ENCODE measurements around the gene SIGLEC7.

The SIGLEC7 gene

DNA sequence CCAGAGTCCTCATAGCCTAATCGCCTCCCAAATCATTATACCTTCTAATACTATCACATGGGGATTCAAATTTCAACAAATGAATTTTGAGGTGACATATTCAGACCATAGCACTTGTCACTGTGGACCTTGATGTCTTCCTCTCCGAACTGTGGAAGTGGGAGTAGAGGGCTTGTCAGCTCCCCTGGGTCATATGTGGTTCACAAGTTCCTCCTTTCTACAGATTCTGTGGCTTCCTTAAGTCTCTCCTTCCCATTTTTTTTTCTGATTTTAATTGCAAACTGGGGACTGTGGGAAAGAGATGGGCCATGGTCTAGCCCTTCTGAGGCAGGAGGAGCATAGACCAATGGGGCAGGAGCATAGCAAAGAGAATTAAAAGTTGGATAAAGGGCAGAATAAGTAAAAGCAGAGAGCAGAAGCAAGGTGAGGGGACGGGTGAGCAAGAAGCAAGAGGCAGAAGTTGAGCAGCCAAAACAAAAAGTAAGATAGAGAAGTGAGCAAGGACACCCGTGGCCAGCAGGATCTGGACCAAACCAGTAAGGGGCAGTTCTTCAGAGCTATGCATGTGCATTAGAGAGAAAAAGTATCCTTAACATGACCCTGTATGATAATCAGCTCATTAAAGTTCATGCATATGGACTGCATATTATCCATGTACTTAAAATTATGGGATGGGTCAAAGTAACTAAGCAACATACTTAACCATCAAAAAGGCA is 2.6 kb upstream of the SIGLEC7 start:
- peak; percentile 81 to 95 (median 90) for DNase-seq

DNA sequence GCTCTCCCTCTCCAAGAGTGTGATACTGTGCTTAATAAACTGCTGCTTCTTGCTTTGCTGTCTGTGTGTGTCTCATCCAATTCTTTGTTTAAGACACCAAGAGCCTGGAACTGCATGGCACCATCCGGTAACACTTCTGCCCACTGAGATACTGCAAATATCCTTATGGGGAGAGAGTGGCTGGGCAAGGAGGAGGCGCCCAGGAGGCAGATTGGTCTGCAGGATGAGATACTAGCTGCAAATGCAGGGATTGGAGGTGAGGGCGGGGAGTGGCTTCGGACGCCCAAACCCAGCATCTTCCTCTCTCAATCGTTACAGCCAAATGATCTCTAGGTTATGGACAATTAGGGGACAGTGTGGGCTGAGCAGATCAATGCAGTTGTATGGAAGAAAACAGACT is 1.7 kb upstream of the SIGLEC7 start:
- DNase-seq = peak in 3 of 4 experiments; percentile 49 to 70 (median 51)

DNA sequence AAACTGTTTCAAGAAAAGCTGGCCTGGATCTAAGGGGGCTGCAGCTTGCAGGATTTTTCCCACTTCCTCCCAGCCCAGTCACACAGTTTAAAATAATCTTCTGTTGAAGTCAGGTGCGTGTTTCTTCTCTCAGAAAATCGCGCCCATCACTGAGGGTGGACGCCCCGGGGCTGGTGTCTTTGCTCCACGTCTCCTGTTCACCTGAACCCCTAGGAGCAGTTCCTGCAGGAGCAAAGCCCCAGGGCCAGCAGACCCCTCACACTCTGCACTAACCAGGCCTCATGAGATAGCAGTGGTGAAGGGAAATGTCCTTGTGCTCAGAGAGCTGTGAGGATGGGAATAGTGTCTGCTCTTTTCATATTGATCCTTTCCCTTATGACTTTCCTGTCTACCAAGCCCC is 920 bp upstream of the SIGLEC7 start:
- DNase-seq = no peak

DNA sequence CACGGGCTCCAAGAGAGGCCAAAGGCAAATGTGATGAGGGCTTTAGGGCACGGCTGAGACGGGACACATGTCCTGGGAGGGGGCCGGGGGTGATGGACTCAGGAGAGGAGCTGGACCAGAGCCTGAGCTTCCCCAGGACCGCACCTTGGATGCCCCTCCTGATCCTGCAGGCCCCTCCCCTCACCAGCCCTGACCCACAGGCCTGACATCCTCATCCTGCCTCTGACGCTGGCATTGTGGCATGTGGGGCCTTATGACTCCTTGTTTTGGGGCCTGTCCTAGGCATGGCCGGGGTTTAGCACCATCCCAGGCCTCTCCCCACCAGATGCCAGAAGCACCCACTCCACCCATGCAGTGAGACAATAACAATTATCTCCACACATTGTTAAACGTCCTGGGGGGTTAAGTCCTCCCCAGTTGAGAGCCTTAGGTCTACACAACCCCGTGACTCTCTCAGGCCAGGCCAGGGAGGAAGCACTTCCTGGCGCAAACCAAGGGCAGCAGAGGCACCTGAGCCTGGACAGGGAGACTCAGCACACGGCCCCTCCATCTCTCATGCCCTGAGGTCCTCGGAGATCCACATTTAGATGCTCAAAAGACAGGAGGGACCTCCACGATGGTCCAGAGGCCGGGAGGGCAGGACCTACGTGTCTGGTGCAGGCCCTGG is 841 bp downstream of the SIGLEC7 start:
- peak; percentile 57 to 71 (median 64) for DNase-seq

DNA sequence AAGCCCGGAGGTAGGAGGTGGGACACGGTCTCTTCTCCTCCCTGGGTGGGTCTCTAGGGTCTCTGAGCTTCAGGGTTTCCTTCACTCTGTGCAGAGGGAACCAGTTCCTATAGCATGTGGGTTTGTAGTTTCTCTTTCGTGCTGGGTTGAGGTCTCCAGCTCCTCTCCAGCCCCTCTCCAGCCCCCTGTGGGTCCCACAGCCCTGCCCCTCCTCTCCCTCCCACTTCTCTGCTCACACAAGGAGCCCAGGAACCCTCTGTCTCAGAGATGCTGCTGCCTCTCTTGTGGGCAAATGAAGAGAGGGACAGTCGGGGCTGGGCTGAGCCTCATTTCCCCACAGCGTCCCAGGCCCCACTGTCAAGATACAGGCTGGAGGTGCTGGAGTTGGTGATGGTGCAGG is 1.4 kb downstream of the SIGLEC7 start:
- DNase-seq = no peak

DNA sequence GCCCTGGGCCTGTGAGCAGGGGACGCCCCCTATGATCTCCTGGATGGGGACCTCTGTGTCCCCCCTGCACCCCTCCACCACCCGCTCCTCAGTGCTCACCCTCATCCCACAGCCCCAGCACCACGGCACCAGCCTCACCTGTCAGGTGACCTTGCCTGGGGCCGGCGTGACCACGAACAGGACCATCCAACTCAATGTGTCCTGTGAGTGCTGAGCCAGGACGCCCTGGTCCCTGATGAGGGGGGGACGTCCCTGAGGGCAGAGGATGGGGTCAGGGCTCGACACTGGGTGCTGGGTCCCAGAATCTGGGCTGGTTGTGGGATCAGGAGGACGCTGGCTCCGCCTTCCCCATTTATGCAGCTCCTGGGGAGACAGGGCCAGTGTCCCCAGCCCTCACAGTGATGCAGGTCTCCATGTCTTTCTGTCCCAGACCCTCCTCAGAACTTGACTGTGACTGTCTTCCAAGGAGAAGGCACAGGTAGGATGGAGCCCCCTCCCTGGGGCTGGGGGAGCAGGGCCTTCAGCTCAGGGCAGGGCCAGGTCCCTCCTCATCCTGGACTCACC is 2.5 kb downstream of the SIGLEC7 start:
- no peak for DNase-seq

DNA sequence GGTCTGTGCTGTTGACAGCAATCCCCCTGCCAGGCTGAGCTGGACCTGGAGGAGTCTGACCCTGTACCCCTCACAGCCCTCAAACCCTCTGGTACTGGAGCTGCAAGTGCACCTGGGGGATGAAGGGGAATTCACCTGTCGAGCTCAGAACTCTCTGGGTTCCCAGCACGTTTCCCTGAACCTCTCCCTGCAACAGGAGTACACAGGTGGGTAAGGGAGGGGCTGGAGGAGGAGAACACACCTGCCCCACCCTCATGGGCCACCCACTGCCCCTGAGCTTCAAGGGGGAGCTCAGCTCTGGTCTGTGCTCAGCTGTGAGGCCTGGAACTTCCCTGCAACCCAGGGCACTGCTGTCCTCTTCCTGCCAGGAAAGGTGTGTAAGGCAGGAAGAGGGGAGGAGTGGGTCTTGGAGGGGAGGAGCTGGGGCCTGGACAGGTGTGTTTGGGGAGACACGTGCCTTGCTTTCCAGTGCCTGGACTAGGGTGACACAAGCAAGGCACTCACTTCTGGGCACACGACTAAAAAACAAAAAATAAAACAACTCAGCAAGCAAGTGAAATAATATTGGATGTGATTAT is 3.9 kb downstream of the SIGLEC7 start:
- DNase-seq = no peak

DNA sequence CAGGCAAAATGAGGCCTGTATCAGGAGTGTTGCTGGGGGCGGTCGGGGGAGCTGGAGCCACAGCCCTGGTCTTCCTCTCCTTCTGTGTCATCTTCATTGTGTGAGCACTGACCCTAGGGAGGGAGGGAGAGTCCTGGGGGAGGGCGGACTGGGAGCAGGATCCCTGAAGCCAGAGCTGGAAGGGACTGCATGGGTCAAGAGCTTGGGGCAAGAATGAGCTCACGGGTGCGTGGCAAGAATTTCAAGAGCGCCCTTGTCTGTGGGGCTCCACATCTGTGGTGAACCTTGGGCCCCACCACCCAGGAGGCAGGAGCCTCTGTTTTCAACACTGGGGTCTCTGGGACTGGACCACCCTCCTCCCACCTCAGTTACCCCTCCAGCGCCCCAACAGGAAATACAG is 4.7 kb downstream of the SIGLEC7 start:
- DNase-seq = no peak

DNA sequence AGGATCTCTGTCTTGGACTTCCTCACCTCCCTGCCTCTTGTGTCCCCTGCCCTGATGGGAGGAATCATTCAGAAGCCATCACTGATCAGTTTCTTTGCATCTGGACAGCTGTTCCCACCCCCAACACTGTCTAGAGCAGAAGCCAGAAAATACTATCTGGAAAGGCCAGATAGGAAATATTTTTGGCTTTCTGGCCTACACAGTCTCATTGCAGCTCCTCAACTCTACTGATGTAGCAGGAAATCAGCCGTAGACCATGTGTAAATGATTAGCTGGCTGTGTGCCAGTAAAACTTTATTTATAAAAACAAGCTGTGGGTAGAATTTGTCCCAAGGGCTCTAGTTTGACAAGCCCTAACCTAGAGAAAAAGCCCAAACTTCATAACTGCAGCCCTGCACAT is 5.6 kb downstream of the SIGLEC7 start:
- no peak for DNase-seq

DNA sequence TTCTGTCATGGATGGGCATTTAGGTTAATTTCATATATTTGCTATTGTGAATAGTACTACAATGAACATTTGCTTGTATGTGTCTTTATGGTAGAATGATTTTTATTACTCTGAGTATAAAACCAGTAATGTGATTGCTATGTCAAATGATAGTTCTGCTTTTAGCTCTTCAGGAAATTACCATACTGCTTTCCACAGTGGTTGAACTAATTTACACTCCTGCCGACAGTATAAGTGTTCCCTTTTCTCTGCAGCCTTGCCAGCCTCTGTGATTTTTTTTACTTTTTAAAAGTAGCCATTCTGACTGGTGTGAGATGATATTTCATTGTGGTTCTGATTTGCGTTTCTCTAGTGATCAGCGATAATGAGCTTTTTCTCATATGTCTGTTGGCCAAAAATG is 6.5 kb downstream of the SIGLEC7 start:
- DNase-seq = peak; percentile 29 to 80 (median 62)

DNA sequence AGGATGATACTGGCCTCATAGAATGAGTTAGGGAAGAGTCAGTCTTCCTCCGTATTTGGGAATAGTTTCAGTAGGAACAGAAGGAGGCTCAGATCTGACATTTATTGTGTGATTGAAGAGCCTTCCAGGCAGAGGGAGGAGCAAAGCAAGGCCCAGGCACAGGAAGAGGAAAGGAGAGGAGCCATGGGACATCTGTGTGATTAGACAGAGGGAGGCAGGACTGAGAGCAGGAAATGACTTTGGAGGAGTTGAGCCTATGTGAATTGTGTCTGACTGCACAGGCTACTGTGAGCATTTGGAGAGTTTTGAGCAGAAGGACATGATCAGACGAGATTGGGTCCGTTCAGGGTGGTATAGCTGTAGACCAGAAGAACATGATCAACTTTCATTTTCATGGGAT is 8.5 kb downstream of the SIGLEC7 start:
- peak in 2 of 4 experiments; percentile 25 to 33 for DNase-seq

DNA sequence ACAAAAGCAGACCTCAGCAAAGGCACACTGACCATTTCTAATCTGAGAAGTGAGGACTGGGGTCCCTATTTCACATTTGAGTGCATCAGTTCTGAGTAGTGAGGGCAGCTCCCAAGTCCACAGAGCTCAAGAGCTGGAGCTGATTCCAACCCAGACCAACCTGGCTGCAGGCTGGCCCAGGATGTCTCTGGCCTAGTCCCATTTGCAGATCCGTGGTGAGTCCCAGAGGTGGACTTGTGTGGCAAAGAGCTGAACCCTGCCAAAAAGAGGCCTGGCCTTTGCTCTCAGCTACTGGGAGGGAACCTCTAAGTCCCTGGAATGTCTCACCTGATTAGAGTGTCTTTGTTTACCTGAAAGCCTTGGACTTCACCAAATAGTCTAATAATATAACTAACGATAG is 14.6 kb downstream of the SIGLEC7 start:
- no peak for DNase-seq

DNA sequence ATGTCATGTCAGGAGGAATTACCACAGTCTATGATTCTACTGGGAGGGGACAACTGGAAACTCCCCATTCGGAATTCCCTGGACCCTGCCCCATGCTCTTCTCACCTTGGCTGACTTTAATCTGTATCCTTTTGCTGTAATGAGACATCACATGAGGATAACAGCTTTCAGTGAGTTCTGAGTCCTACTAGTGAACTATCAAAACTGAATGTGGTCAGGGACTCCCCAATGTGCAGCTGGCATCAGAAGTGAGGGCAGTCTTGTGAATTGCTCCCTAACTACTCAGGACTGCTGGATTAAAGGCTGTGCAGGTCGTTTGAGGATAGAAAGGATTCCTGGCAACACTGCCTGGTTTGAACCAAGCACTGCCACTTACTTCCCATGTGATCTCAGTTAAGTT is 15.2 kb downstream of the SIGLEC7 start:
- DNase-seq = no peak

DNA sequence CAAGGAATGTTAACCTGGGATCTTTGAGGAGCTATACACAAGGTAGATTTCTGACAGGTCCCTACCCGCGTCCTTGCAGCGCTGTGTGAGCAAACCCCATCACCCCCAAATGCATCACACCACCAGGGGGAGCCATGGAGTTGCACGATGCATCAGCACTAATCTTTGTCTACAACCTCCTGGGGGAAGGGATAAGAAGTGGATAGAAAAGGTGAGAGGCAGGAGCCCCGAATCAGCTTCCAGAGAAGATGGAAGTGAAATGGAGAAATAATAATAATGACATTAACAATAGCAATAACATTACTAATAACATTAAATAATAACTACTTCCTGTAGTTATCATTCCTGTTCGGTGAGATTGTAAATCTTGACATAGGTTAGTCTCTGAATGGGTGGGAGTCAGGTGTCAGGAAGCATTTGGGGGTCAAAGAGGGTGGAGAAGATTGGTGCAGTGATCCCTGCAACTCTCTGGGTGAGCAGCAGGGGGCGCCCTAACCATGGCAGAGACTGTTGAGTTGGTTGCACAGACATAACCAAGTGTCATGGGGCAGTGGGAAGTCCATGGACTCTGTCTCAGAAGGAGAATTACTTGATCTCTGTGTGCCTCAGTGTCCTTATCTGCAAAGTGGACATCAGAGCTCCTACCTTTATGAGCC is 16.5 kb downstream of the SIGLEC7 start:
- peak; percentile 82 to 93 (median 89) for DNase-seq

DNA sequence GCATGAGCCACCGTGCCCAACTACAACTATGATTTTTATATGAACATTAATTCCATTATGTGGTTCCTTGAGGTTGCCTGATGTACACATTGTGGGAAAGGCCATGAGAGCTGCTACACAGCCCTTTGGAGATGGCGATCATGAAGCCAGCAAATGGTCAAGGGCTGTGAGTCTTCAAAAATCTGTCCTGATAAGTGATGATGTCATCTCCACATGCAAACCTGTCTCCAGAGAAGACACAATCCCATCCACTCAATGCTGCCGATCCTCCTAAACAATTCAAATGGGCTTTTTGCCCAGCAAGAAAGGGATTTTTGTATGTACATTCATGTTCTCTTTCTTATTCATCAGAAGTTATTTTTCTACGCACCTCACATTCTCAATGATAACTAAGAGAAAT is 17.6 kb downstream of the SIGLEC7 start:
- no peak for DNase-seq

DNA sequence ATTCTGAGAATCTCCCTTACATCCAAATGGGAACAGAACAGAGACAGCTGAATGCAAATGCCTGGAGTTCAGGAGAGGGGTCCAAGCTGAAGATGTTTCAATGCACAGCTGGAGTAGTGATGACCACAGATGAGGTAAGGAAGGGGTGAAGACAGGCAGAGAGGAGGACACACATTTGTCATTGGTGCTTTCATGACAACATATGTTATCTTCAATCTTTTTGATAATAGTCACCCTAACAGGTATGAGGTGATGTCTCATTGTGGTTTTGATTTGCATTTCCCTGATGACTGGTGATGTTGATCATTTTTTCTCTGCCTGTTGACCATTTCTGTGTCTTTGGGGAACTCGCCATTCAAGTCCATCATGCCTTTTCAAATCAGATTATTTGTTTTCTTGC is 19.2 kb downstream of the SIGLEC7 start:
- DNase-seq = no peak

DNA sequence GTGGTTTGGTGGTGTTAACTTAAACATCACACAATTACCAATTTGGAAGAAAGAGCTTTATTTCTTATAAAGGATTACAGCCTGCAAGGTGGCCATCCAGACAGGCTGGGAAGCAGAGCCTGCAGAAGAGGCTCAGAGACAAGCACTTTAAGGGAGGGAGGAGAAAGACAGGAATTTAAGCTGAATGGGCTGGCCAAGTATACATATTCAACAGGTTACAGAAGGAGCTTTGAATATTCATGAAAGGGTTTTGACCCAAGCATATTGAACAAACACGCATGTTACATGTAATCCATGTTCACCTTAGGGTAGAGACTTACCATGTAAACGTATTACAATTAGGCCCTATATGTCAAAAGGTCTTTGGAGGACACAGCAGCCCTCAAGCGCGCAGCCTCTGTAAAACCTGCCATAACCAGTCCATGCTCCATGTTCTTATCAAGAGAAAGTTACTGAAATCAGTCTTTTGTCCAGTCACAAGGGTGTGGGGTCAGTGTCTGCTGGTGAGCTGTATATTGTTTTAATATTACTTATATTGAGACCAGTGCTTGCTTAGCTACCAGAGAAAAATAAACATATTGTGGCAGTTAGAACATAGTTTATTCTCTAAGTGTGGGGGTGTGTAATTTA is 19.9 kb downstream of the SIGLEC7 start:
- no peak for DNase-seq

DNA sequence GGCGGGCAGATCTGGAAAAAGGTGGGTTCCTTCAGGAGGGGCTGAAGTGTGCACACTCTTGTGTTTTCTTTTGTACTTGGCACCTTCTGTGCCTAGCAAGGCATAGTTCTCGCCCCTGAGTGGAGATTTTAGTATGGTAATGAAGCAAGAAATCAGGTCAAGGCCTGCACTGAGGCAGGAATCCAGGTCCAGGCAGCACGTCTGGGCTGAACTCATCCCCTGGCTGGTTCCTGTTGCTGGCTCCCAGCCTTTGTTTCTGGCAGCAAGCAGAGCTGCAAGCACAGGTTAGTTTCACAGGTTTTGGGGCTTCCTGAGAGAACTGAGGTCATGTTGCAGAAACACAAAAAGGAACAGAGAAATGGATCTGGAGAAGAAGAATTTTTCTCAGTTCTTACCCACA is 21.2 kb downstream of the SIGLEC7 start:
- DNase-seq = no peak

DNA sequence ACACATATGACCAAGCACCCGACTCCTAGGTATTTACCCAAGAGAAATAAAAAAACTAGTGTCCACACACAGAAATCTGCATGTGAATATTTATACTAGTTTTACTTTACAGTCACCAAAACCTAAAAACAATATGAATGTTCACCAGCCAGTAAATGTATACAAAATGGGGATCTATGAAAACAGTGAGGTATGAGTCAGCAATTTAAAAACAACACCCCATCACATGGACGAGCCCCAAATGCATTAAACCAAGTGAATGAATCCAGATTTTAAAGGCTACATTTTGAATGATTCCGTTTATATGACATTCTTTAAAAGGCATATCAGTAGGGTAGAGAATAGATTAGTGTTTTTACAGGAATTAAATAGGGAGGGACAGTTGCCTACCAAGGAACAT is 22.1 kb downstream of the SIGLEC7 start:
- DNase-seq = no peak

DNA sequence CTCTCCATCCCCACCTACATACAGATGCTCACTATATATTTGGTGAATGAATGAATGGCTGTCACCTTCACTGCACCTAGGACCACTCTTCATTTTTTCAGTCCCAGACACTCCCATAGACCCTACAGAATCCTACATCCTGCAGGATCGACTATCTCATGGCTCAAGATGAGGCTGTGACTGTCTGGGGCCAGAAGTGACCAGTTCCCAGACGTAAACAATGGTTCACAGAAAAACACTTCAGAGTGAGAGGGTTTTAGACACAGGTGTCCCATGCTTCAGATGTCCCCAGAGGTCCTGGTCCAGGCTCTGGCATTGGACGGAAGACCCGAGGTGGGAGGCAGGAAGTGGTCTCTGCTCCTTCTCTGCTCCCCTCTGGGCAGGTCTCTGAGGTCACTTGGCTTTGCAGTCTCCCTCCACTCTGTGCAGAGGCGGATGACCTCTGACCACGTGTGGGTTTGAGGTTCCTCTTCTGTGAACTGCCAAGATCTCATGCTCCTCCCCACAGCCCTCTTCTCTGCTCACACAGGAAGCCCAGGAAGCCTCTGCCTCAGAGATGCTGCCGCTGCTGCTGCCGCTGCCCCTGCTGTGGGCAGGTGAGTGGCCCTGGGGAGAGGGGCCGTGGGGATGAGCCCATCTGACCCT is 24.9 kb downstream of the SIGLEC7 start:
- peak; percentile 77 to 91 (median 90) for DNase-seq

DNA sequence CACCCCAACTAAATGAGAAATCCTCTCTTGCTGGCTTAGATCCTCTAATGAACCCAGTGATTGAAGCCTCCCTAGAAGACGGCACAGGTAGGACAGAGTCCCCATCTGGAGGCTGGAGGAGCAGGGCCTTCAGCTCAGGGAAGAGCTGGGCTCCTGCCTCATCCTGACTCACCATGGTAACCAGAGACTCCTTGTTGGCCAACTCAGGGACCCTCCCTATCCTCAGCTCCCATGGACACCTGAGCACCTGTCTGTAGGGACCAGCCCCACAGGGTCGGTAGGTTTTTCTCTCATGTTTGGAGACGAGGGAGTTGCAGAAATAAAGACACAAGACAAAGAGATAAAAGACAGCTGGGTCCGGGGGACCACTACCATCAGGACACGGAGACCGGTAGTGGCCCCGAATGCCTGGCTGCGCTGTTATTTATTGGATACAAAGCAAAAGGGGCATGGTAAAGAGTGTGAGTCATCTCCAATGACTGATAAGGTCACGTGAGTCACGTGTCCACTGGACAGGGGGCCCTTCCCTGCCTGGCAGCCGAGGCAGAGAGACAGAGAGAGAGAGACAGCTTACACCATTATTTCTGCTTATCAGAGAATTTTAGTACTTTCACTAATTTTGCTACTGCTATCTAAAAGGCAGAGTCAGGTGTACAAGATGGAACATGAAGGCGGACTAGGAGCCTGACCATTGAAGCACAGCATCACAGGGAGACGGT is 26.6 kb downstream of the SIGLEC7 start:
- no peak for DNase-seq
